Right cardiac atrium (tissue), 5 donors: Measurements from ENCODE around the gene ANXA2. TPM values are rescaled to one million over a fixed set of nuclear protein-coding genes. Genes with fewer than 3 reads are reported as not detected.
A peak's percentile ranks its signal among the peaks of the same experiment; 100 is the strongest.
"Not testable (repeated sequence)": the region's sequence is repeated elsewhere in the genome, so short reads cannot be mapped to it uniquely, and the experiment has no call there.

Experiments used
- ATAC-seq, 2 donors: fragments of 200-7000 bp; cut with Tn5 transposase; one replicate each; pipeline versions ENCODE4 v1.8.0 to v1.9.1; 2020; ENCODE audit warnings: moderate library complexity in 2 of 2, mild to moderate bottlenecking in 1 of 2
- DNase-seq, 3 donors: peaks; one replicate each; pipeline ENCODE4 v3.0.0-alpha.2; 2020
- H3K27ac ChIP-seq: one replicate; pipeline ENCODE4 v1.5.1; 2013; ENCODE audit warnings: mild to moderate bottlenecking, low read length, control low read depth, moderate library complexity
- H3K27me3 ChIP-seq: one replicate; pipeline ENCODE4 v1.6.1; 2013; ENCODE audit not compliant: control insufficient read depth, insufficient read depth
- H3K4me1 ChIP-seq: one replicate; pipeline ENCODE4 v1.6.1; 2013; ENCODE audit warnings: low read length; ENCODE audit not compliant: control insufficient read depth, insufficient read depth
- H3K4me3 ChIP-seq: one replicate; pipeline ENCODE4 v1.5.1; 2013; ENCODE audit warnings: low read length, control low read depth
- H3K9me3 ChIP-seq: one replicate; pipeline ENCODE4 v1.6.1; 2013; ENCODE audit warnings: low read length; ENCODE audit not compliant: control insufficient read depth
- WGBS: extraction: QIAGEN DNeasy Blood & Tissue Kit; methylation state at CpG from one replicate; pipeline ENCODE4 v1.1.7; 2013; 5-methylcytosine and 5-hydroxymethylcytosine counted together
- intact Hi-C, 4 donors: fragments of 100-400 bp; cut with DNase I; formaldehyde crosslinking; loops; one replicate each; pipeline versions ENCODE4 v1.11.0 to v1.14.0; 2022 to 2023
- polyA plus RNA-seq: library from polyadenylated mRNA; stranded (reverse); fragments of 200-250 nt; gene quantifications from one replicate; pipeline ENCODE4 v1.2.3, GENCODE V29; 2013
- total RNA-seq, 4 donors: library from RNA; stranded (reverse); fragmentation: NEBNext Ultra II Directional; extraction: Animal tissue kit (Norgen Biotek cat#: 25700); gene quantifications; one replicate each; pipeline ENCODE4 v1.2.1, GENCODE V29; 2021
- donor health status: healthy with polysubstance abuse.
- donor health status: DM: no; HTN: yes; CAD: no.
- donor health status: DM: no; HTN: no; CAD: no.
- donor health status: DM: no; HTN: yes; CAD: no; lungs with severe emphysema.
- donor health status: DM: yes; HTN: yes; CAD: no.

Gene ANXA2
- total and polyA plus RNA-seq, 5 donors: 126 to 293 (median 240) TPM

DNA sequence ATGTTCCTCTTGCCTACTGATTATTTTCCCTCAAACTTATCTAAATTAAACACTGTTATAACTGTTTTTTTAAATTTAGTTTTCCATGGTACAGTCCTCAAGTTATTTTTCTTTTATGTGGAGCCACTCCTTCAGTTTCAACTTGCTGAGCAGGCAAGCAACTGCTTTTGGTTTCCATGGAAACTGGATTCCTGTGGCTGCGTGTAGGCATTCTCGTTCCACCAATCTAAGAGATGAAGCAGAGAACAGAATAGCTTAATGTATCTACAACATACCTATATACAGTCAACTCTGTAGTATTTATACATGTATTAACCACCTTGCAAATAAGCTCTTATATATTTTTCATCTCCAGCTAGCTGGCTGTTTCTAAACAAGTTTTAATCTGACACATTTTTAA lies 25.8 kb upstream of the ANXA2 start:
- ATAC-seq (peak; percentile 55 to 69), DNase-seq (peak in 1 of 3 donors; percentile 33)
- H3K9me3 ChIP-seq: no peaks in the 10 kb centered on the region
- intact Hi-C loops: no loop called here
- H3K27ac ChIP-seq: no peak overlapping the region
- 22% methylated on average over 2 of the region's 2 CpGs for WGBS
- no peak overlapping the region for H3K4me3 ChIP-seq
- H3K4me1 ChIP-seq: no peaks in the 10 kb centered on the region
- H3K27me3 ChIP-seq: no peaks in the 10 kb centered on the region

DNA sequence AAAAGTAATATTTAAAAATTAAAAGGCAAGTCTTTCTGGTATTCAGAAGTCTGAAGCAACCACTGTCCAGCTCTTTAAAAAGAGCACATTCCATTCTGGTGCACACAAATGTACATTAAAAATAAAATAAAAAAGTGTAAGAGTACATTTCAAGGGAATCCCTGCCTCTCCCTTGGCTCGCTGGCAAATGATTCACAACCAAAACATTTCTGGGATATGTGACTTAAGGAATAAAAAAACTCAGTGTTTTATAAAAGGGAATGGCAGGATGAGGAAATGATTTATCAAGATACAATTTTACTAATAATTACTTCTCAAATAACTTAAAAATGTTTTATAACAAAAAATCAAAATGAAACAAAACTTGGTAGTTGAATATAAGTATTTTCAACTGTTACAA lies 23.8 kb upstream of the ANXA2 start:
- ATAC-seq: no peak
- 70% methylated on average over 1 of the region's 1 CpG for WGBS
- intact Hi-C loops: no loop called here

DNA sequence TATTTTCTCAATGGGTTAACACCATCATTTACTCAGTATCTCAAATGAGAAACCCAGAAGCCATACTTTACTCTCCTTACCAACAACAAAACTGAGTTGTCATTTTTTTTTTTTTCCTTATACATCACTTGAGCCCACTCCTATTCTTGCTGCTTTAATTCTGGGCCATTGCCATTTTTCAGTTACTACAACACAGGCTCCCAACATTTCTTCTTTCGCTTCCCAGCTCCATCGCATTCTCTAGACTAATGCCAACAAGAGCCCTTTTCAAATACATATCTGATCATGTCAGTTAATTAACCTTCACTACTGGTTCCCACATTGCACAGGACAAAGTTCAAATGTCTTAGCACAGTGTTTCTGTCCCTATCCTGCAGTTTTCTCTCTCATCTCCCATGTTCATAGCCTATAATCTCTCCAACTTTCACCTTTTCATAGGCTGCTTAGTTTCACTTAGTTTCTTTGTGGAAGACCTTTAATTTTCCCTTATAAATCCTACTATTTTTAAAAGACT lies 22.5 kb upstream of the ANXA2 start:
- no peaks in the 10 kb centered on the region for H3K9me3 ChIP-seq
- WGBS: 84% methylated on average over 2 of the region's 2 CpGs
- ATAC-seq (no peak), DNase-seq (no peak)
- intact Hi-C loops: no loop called here
- H3K4me3 ChIP-seq: no peak overlapping the region
- H3K27ac ChIP-seq: no peak overlapping the region
- H3K4me1 ChIP-seq: no peaks in the 10 kb centered on the region
- no peaks in the 10 kb centered on the region for H3K27me3 ChIP-seq

More for the DNA sequence above, 23.8 kb upstream of the ANXA2 start:
- Histone ChIP-seq H3K27ac (no peak overlapping the region), H3K4me1 (no peaks in the 10 kb centered on the region), H3K27me3 (no peaks in the 10 kb centered on the region), H3K4me3 (no peak overlapping the region), H3K9me3 (no peaks in the 10 kb centered on the region)
- no peak for DNase-seq

DNA sequence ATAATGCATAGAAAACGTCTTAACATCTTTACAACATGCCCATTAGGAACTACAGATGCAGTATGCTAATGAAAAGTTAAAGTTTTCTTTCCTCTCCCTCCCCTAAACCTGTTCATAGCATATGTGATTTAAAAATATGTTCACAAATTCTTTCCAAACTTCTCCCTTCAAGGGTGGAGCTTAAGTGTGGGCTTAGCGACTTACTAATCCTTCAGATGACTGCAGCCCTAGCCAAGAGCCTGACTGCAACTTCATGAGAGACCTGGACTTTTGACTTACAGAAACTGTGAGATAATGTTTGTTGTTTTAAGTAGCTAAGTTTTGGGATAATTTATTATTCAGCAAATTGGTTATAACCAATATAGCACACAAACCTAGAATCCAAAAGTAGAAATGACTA lies 22.0 kb upstream of the ANXA2 start:
- H3K27ac ChIP-seq: no peak overlapping the region
- no peak for DNase-seq
- H3K27me3 ChIP-seq: no peaks in the 10 kb centered on the region
- WGBS: 84% methylated on average over 2 of the region's 2 CpGs
- intact Hi-C loops: no loop called here
- H3K4me1 ChIP-seq: no peaks in the 10 kb centered on the region
- no peak overlapping the region for H3K4me3 ChIP-seq
- no peaks in the 10 kb centered on the region for H3K9me3 ChIP-seq
- ATAC-seq: no peak

DNA sequence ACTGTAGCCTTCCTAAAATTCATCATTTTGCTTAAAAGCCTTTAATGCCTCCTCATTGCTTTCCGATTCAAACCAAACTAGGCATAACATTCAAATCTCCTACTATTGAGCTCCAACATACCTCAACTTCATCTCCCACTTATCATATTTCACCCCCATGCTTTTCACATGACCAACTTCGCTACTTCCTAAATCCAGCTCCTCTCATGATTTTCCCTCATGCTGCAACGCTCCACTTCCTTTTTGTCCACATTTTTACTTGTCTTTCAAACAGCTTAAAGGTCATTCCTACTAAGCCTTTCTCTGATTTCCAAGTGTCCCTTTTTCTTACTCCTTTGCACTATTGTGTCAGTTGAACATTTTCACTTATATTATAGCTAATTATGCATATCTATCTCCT lies 20.3 kb upstream of the ANXA2 start:
- intact Hi-C loops: no loop called here
- H3K4me1 ChIP-seq: no peaks in the 10 kb centered on the region
- no peak overlapping the region for H3K27ac ChIP-seq
- H3K27me3 ChIP-seq: no peaks in the 10 kb centered on the region
- DNase-seq (no peak), ATAC-seq (no peak)
- 88% methylated on average over 3 of the region's 3 CpGs for WGBS
- H3K9me3 ChIP-seq: no peaks in the 10 kb centered on the region
- no peak overlapping the region for H3K4me3 ChIP-seq

DNA sequence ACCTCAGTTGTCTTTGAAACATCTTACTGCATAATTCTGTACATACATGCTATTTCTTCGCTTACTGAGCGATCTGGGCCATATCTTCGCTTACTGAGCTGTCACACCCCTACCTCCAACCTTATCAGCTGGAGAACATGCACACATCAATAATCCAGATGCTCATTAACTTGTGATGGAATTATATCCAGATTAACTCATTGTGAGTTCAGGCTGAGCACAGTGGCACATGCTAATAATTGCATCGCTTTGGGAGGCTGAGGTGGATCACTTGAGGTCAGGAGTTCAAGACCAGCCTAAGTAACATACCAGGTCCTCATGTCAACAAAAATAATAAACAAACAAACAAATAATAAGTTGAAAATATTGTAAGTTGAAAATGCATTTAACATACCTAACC lies 19.3 kb upstream of the ANXA2 start:
- DNase-seq (no peak), ATAC-seq (no peak)
- WGBS: 96% methylated on average over 4 of the region's 4 CpGs
- H3K27ac ChIP-seq: no peak overlapping the region
- no peaks in the 10 kb centered on the region for H3K4me1 ChIP-seq
- H3K9me3 ChIP-seq: no peaks in the 10 kb centered on the region
- no peak overlapping the region for H3K4me3 ChIP-seq
- intact Hi-C loops: no loop called here
- H3K27me3 ChIP-seq: no peaks in the 10 kb centered on the region

DNA sequence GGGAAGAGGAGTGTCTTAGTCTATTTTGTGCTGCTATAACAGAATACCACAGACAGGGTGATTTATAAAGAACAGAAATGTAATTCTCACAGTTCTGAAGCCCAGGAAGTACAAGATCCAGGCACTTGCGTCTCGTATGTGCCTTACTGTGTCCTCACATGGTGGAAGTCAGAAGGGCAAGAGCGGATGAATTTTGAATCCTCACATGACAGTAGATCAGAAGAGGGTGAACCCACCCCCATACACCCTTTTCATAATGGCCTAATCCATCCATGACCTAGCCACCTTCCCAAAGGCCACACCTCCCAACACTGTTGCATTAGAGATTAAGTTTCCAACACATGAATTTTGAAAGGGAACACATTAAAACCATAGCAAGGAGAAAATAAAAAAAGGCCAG lies 18.7 kb upstream of the ANXA2 start:
- no peak overlapping the region for H3K4me3 ChIP-seq
- DNase-seq: no peak
- H3K27ac ChIP-seq: no peak overlapping the region
- no peaks in the 10 kb centered on the region for H3K9me3 ChIP-seq
- intact Hi-C loops: no loop called here
- 99% methylated on average over 3 of the region's 3 CpGs for WGBS
- no peak for ATAC-seq
- no peaks in the 10 kb centered on the region for H3K27me3 ChIP-seq
- no peaks in the 10 kb centered on the region for H3K4me1 ChIP-seq

DNA sequence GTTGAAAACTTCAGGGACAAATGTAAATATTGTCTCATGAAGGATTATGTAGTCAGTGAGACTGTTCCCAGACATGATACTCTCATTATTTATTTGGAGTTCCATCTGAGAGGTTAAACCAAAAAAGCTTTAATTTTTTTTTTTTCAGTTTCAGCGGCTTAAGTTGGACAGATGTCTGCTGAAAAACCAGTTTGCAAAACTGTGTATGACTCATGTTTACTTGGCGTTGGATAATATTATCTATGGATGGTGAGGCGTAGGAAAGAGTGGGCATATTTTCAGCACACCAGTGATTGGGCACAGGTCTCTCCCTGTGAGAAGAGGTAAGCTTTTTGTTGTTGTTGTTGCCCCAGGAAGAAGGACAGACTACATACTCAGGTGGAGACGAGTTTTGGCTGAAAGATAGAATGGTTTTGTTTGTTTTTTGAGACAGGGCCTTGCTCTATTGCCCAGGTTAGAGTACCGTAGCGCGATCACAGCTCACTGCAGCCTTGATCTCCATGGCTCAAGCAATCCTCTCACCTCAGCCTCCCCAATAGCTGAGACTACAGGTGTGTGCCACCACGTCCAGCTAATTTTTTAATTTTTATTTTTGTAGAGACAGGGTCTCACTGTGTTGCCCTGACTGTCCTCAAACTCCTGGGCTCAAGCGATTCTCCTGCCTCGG lies 16.4 kb upstream of the ANXA2 start:
- ATAC-seq: peak in 1 of 2 donors; percentile 53

DNA sequence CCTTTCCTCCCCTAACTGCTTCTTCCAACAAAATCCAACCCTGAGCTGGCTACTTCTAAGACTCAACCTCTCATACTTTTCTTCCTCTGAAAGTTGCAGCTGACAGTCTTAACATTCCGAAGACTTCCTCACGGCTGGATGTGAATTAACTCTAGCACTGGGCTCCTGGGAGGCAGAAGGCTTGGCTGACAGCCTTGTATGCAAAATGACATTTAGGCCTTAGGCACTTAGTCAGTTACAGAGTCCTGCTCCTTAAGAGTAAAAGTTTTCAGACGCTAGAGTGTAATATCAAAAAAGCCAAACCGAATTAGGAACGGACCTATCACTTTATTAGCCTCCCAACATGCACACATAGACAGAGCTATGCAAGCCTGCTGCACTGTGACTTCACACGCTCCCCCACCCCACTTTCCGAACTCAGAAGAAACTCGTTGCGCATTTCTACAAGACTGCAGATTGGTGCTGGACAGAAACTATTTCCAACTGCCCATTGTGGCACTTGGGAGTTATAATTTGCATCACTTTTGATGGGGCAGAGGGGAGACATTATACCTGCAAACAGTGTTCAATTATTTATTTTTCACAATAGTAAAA lies 15.5 kb upstream of the ANXA2 start:
- peak; percentile 49 to 60 for ATAC-seq
- intact Hi-C loops: no loop called here
- 53% methylated on average over 9 of the region's 9 CpGs for WGBS
- Histone ChIP-seq H3K4me3 (no peak overlapping the region), H3K27me3 (no peaks in the 10 kb centered on the region), H3K4me1 (no peaks in the 10 kb centered on the region), H3K27ac (no peak overlapping the region), H3K9me3 (no peaks in the 10 kb centered on the region)
- DNase-seq: no peak

More for the DNA sequence above, 16.4 kb upstream of the ANXA2 start:
- H3K27me3 ChIP-seq: no peaks in the 10 kb centered on the region
- no peak overlapping the region for H3K27ac ChIP-seq
- intact Hi-C loops: no loop called here
- no peaks in the 10 kb centered on the region for H3K4me1 ChIP-seq
- H3K9me3 ChIP-seq: no peaks in the 10 kb centered on the region
- 68% methylated on average over 10 of the region's 10 CpGs for WGBS
- DNase-seq: no peak
- H3K4me3 ChIP-seq: no peak overlapping the region

DNA sequence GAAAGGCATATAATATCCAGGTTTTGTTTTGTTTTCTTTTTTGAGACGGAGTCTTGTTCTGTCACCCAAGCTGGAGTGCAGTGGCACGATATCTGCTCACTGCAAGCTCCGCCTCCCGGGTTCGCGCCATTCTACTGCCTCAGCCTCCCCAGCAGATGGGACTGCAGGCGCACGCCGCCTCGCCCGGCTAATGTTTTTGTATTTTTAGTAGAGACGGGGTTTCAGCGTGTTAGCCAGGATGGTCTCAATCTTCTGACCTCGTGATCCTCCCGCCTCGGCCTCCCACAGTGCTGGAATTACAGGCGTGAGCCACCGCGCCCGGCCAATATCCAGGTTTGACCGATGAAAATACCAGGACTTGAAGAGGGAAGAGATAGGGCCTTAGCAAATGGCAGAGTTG lies 15.0 kb upstream of the ANXA2 start:
- H3K4me1 ChIP-seq, intact Hi-C loops, H3K27me3 ChIP-seq, ATAC-seq, H3K27ac ChIP-seq, DNase-seq, H3K4me3 ChIP-seq, H3K9me3 ChIP-seq: not testable (repeated sequence)
- 95% methylated on average over 21 of the region's 21 CpGs for WGBS

DNA sequence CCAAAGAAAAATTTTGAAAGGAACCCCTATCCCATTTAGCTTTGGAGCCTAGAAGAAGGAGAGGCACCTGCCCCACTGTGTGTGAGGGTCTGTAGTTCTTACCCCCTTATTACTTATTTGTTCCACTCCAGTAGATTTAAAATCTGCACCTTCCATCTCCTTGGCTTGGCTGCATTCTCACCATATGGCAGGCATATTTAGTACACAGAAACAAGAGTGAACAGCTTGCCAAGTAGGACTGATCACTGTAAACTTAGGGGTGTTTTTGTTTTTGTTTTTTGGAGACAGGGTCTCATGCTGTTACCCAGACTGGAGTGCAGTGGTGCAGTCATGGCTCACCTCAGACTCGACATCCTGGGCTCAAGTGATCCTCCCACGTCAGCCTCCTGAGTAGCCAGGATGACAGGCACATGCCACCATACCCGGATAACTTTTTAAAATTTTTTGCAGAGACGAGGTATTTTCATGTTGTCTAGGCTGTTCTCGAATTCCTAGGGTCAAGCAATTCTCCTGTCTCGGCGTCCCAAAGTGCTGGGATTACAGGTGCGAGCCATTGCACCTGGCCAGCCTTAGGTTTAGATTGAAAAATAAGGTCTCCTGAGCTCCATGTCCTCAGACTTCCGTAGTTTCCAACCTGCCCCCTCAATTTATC lies 14.1 kb upstream of the ANXA2 start:
- Histone ChIP-seq H3K27me3 (no peaks in the 10 kb centered on the region), H3K27ac (no peak overlapping the region), H3K9me3 (no peaks in the 10 kb centered on the region), H3K4me3 (no peak overlapping the region), H3K4me1 (no peaks in the 10 kb centered on the region)
- DNase-seq (no peak), ATAC-seq (no peak)
- 92% methylated on average over 9 of the region's 9 CpGs for WGBS
- intact Hi-C loops: no loop called here
